Gastroesophageal sphincter (tissue), 3 donors: ENCODE measurements around the gene CD84.

Experiments
- EP300 ChIP-seq: sonication (generic); formaldehyde crosslinking; IDR thresholded peaks from one replicate; pipeline ENCODE4 v1.6.1; 2017; ENCODE audit warnings: antibody characterized with exemption, mild to moderate bottlenecking
- POLR2A ChIP-seq, 2 donors: fragments of 450-650 bp; IDR thresholded peaks; one replicate each; pipeline ENCODE4 v1.6.1; 2017; ENCODE audit warnings: antibody characterized with exemption in 2 of 2, mild to moderate bottlenecking in 2 of 2, moderate library complexity in 1 of 2
- POLR2AphosphoS5 ChIP-seq: sonication (generic); formaldehyde crosslinking; IDR thresholded peaks from one replicate; pipeline ENCODE4 v1.6.1; 2017; ENCODE audit warnings: antibody characterized with exemption
- TF ChIP-seq, protein P1 (sequence below), 4 experiments: fragments of 200-600 bp in 2 of 4; fragments of 450-650 bp in 2 of 4; sonication (generic) in 1 of 4; IDR thresholded peaks; one replicate each; pipeline ENCODE4 v1.5.1; 2017 to 2019; ENCODE audit warnings: antibody characterized with exemption in 4 of 4, mild to moderate bottlenecking in 2 of 4, moderate library complexity in 2 of 4

DNA sequence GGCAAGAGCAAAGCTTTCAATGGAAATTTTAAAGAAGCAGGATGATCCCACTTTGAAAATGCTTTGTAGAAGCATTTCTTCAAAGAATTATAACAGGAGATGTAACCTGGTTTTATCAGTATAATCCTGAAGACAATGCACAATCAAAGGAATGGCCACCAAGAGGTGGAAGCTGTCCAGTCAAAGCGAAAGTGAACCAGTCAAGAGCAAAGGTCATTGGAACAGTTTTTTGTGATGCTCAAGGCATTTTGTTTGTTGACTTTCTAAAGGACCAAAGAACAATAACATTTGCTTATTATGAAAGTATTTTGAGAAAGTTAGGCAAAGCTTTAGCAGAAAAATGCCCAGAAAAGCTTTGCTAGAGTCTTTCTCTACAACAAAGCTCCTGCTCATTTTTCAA, 5.5 kb upstream of the CD84 start:
- TF ChIP-seq, protein P1, sequence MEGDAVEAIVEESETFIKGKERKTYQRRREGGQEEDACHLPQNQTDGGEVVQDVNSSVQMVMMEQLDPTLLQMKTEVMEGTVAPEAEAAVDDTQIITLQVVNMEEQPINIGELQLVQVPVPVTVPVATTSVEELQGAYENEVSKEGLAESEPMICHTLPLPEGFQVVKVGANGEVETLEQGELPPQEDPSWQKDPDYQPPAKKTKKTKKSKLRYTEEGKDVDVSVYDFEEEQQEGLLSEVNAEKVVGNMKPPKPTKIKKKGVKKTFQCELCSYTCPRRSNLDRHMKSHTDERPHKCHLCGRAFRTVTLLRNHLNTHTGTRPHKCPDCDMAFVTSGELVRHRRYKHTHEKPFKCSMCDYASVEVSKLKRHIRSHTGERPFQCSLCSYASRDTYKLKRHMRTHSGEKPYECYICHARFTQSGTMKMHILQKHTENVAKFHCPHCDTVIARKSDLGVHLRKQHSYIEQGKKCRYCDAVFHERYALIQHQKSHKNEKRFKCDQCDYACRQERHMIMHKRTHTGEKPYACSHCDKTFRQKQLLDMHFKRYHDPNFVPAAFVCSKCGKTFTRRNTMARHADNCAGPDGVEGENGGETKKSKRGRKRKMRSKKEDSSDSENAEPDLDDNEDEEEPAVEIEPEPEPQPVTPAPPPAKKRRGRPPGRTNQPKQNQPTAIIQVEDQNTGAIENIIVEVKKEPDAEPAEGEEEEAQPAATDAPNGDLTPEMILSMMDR (IDR thresholded peaks at IDR 0.05): no peak
- TF ChIP-seq POLR2AphosphoS5 (no peak), POLR2A (IDR thresholded peaks at IDR 0.05) (no peak), EP300 (no peak)
